ENCODE measurements around the gene RUBCN. TPM values are rescaled to one million over a fixed set of nuclear protein-coding genes. Genes with fewer than 3 reads are reported as not detected.
"Not testable (repeated sequence)": the region's sequence is repeated elsewhere in the genome, so short reads cannot be mapped to it uniquely, and the experiment has no call there.

The RUBCN gene
- total RNA-seq, 4 donors from 2014 or later = 45.7 to 76.7 (median 69.8) TPM

DNA sequence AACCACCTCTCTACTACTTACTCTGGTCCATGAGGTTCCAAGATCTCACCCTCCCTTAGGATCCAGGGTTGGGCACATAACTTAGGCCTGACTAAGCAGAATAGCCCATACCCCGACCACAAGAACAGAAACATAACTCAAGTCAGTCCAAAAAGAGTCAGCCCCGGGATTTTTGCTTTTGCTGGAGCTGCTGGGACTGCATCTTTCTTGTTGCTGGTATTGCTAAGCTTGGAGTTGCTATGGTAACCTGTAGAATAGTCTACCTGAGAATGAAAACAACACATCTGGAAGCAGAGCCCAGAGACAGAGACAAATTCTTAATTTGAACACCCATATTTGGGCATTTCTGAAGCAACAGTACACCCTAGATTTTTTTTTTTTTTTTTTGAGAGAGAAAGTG, 6.5 kb downstream of the RUBCN start:
- H3K27me3 ChIP-seq = no peaks in the 10 kb centered on the region
- 50% methylated on average over 2 of the region's 2 CpGs for WGBS
- intact Hi-C loops (cut with DNase I) = no loop called here
- H3K27ac ChIP-seq (replicated peaks in 1 of 4) = no peak overlapping the region
- no peak overlapping the region for H3K4me3 ChIP-seq
- TF ChIP-seq POLR2A (IDR thresholded peaks at IDR 0.05; ENCODE audit: low read depth) = no peak
- TF ChIP-seq, protein P1, sequence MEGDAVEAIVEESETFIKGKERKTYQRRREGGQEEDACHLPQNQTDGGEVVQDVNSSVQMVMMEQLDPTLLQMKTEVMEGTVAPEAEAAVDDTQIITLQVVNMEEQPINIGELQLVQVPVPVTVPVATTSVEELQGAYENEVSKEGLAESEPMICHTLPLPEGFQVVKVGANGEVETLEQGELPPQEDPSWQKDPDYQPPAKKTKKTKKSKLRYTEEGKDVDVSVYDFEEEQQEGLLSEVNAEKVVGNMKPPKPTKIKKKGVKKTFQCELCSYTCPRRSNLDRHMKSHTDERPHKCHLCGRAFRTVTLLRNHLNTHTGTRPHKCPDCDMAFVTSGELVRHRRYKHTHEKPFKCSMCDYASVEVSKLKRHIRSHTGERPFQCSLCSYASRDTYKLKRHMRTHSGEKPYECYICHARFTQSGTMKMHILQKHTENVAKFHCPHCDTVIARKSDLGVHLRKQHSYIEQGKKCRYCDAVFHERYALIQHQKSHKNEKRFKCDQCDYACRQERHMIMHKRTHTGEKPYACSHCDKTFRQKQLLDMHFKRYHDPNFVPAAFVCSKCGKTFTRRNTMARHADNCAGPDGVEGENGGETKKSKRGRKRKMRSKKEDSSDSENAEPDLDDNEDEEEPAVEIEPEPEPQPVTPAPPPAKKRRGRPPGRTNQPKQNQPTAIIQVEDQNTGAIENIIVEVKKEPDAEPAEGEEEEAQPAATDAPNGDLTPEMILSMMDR (IDR thresholded peaks at IDR 0.05) = no peak
- no peak for TF ChIP-seq POLR2AphosphoS5 (IDR thresholded peaks at IDR 0.05)
- no peak for TF ChIP-seq EP300 (IDR thresholded peaks at IDR 0.05)
- no peaks in the 10 kb centered on the region for H3K9me3 ChIP-seq
- no peaks in the 10 kb centered on the region for H3K36me3 ChIP-seq
- peaks cover 4 to 15% (median 11%) of the 10 kb centered on the region in 4 donors for H3K4me1 ChIP-seq
- no peak for DNase-seq (ENCODE audit: extremely low spot score)

DNA sequence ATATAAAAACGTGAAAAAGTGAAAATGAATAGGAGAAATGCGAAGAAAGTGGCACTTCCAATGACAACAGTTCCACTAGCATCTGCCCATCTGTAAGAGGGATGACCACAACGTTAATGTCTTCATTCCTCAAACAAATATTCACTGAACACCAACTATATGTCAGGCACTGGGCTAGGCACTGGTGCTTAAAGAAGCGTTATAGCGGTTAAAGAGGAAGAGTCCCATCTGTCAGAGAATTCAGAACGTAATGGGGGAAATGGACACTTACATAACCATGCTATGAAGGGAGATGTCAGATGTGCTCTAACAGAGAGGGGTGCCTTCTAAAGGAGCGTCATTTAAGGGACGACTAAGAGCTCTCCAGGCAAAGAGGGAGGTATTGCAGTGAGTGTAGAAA, 8.2 kb downstream of the RUBCN start:
- TF ChIP-seq POLR2A (IDR thresholded peaks at IDR 0.05; ENCODE audit: low read depth) (no peak), EP300 (IDR thresholded peaks at IDR 0.05) (no peak)
- Histone ChIP-seq H3K4me3 (no peak overlapping the region), H3K36me3 (no peaks in the 10 kb centered on the region), H3K9me3 (no peaks in the 10 kb centered on the region), H3K27ac (replicated peaks in 1 of 4) (no peak overlapping the region), H3K4me1 (peaks cover 0 to 9% (median 3%) of the 10 kb centered on the region in 4 donors), H3K27me3 (no peaks in the 10 kb centered on the region)
- intact Hi-C loops (cut with DNase I) = no loop called here
- DNase-seq (ENCODE audit: extremely low spot score) = no peak
- 67% methylated on average over 8 of the region's 8 CpGs for WGBS

DNA sequence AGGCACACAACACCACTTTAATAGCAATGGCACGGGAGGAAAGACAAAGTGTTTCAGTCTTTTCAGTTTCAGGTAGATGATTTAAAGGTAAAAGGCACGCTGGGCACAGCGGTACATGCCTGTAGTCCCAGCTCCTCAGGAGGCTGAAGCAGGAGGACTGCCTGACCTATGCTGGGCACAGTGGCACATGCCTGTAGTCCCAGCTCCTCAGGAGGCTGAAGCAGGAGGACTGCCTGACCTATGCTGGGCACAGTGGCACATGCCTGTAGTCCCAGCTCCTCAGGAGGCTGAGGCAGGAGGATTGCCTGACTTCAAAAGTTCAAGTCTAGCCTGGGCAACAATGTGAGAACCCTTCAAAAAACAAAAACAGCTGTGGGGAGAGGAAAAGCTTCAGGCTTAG, 8.8 kb downstream of the RUBCN start:
- H3K9me3 ChIP-seq; H3K4me3 ChIP-seq; H3K36me3 ChIP-seq; H3K27me3 ChIP-seq; intact Hi-C loops (cut with DNase I); DNase-seq (ENCODE audit: extremely low spot score); H3K4me1 ChIP-seq; H3K27ac ChIP-seq (replicated peaks in 1 of 4): not testable (repeated sequence)
- WGBS = 96% methylated on average over 3 of the region's 3 CpGs

DNA sequence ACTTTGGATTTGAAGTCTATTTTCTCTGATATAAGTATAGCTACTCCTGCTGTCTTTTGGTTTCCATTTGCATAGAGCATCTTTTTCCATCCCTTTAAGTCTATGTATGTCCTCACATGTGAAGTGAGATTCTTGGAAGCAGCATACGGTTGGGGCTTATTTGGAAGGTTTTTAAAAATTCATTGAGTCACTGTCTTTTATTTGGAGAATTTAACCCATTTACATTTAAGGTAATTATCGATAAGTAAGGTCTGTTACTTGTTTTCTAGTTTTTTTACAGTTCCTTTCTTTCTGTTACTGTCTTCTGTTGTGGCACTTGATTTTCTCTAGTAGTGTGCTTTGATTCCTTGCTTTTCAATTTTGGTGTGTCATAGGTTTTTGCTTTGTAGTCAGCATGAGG, 14.0 kb downstream of the RUBCN start:
- TF ChIP-seq POLR2AphosphoS5 (IDR thresholded peaks at IDR 0.05) (no peak), EP300 (IDR thresholded peaks at IDR 0.05) (no peak), POLR2A (IDR thresholded peaks at IDR 0.05; ENCODE audit: low read depth) (no peak)
- TF ChIP-seq, protein P1 (IDR thresholded peaks at IDR 0.05) = no peak

DNA sequence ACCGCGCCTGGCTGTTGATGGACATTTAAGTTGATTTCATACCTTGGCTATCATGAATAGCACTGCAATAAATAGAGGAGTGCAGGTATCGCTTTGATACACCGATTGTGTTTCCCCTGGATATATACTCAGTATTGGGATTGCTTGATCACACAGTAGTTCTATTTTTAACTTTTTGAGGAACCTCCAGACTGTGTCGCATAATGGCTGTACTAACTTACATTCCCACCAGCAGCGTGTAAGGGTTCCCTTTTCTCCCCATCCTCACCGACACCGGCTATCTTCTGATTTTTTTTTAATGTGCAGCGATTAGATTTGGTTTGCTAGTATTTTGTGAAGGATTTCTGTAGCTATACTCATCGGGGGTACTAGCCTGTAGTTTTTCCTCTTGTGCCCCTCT, 16.0 kb downstream of the RUBCN start:
- no peaks in the 10 kb centered on the region for H3K27me3 ChIP-seq
- intact Hi-C loops (cut with DNase I) = no loop called here
- WGBS = 90% methylated on average over 10 of the region's 10 CpGs
- peaks cover 0 to 22% (median 13%) of the 10 kb centered on the region in 4 donors for H3K36me3 ChIP-seq
- H3K27ac ChIP-seq (replicated peaks in 1 of 4) = no peak overlapping the region
- H3K4me1 ChIP-seq = no peaks in the 10 kb centered on the region
- no peak for DNase-seq (ENCODE audit: extremely low spot score)
- no peaks in the 10 kb centered on the region for H3K9me3 ChIP-seq
- TF ChIP-seq, protein P1 (IDR thresholded peaks at IDR 0.05) = no peak
- no peak for TF ChIP-seq POLR2A (IDR thresholded peaks at IDR 0.05; ENCODE audit: low read depth)
- no peak for TF ChIP-seq POLR2AphosphoS5 (IDR thresholded peaks at IDR 0.05)
- no peak for TF ChIP-seq EP300 (IDR thresholded peaks at IDR 0.05)
- H3K4me3 ChIP-seq = no peak overlapping the region

More for the DNA sequence above, 14.0 kb downstream of the RUBCN start:
- peaks cover 0 to 2% (median 0%) of the 10 kb centered on the region in 4 donors for H3K36me3 ChIP-seq
- no peak overlapping the region for H3K4me3 ChIP-seq
- 98% methylated on average over 2 of the region's 2 CpGs for WGBS
- DNase-seq (ENCODE audit: extremely low spot score) = no peak
- no peaks in the 10 kb centered on the region for H3K9me3 ChIP-seq
- intact Hi-C loops (cut with DNase I) = no loop called here
- H3K4me1 ChIP-seq = no peaks in the 10 kb centered on the region
- no peak overlapping the region for H3K27ac ChIP-seq (replicated peaks in 1 of 4)
- no peaks in the 10 kb centered on the region for H3K27me3 ChIP-seq

DNA sequence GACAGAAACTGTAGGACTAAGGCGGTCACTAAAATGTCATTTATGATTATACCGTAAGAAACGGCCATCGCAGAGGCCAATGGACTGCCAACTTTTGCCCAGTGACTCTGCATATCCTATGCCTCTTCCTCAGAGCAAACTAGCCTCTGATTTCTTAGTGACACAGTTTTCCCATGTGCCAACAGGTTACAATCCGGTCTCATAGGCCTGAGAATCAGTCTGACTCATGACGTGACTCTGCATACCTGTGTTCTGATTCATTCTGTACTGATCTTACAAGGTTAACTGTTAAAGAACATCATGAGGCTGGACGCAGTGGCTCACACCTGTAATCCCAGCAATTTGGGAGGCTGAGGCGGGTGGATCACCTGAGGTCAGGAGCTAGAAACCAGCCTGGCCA, 17.8 kb downstream of the RUBCN start:
- 82% methylated on average over 8 of the region's 8 CpGs for WGBS
- TF ChIP-seq POLR2AphosphoS5 (IDR thresholded peaks at IDR 0.05) = no peak
- TF ChIP-seq, protein P1 (IDR thresholded peaks at IDR 0.05) = no peak
- TF ChIP-seq EP300 (IDR thresholded peaks at IDR 0.05) = no peak
- TF ChIP-seq POLR2A (IDR thresholded peaks at IDR 0.05; ENCODE audit: low read depth) = no peak

More for the DNA sequence above, 17.8 kb downstream of the RUBCN start:
- Histone ChIP-seq H3K4me3 (no peak overlapping the region), H3K27me3 (no peaks in the 10 kb centered on the region), H3K9me3 (no peaks in the 10 kb centered on the region), H3K4me1 (peaks cover 0 to 3% (median under 1%) of the 10 kb centered on the region in 4 donors), H3K36me3 (peaks cover 0 to 32% (median 16%) of the 10 kb centered on the region in 4 donors), H3K27ac (replicated peaks in 1 of 4) (no peak overlapping the region)
- no peak for DNase-seq (ENCODE audit: extremely low spot score)
- intact Hi-C loops (cut with DNase I) = no loop called here

All from esophagus muscularis mucosa (tissue), 4 donors.